ENCODE measurements around the gene ANO6. TPM values are rescaled to one million over a fixed set of nuclear protein-coding genes. Genes with fewer than 3 reads are reported as not detected.

Gene ANO6
- total RNA-seq, 1 experiment from 2014 or later = 18.1 TPM

DNA sequence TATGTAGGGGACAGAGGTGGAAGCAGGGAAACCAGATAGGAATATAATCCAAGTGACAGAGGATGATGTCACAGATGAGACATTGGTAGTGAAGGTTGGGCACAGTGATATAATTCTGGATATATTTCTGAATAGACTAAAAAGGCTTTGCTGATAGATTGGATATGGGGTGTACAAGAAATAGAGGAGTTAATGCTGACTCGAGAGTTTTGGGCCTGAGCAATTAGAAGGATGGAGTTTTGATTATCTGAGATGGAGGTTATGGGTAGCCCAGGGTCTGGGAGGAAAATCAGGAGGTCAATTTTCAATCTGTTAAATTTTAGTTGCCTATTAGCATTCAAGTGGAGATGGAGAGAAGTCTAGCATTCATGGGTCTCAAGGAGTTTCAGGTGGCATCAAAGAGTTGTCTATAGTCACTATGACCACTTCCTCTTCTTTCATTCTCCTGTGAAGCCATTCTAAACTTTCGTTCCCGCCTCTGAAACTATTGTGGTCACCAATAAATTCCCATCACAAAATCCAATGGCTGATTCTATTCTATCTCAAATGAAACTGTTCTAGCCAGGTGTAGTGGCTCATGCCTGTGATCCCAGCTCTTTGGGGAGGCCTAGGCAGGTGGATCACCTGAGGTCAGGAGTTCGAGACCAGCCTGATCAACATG, 10.6 kb upstream of the ANO6 start:
- H3F3A ChIP-seq (ENCODE audit: low read length, unreplicated experiment) = no peaks in the 10 kb centered on the region
- no peaks in the 10 kb centered on the region for H3K9me3 ChIP-seq (ENCODE audit: low read length)
- no peaks in the 10 kb centered on the region for H3K36me3 ChIP-seq (ENCODE audit: low read depth, low read length)
- H3K9me2 ChIP-seq (replicated peaks; ENCODE audit: low read length) = no peaks in the 10 kb centered on the region
- DNase-seq (no peak), ATAC-seq (no peak)
- H2AFZ ChIP-seq (ENCODE audit: low read length) = no peak overlapping the region
- H3K9ac ChIP-seq (ENCODE audit: low read length) = no peak overlapping the region
- H3K27ac ChIP-seq (ENCODE audit: low read length) = no peak overlapping the region
- no peak for TF ChIP-seq EZH2phosphoT487 (IDR thresholded peaks at IDR 0.05; ENCODE audit: borderline replicate concordance, low read length)
- no peak for TF ChIP-seq CTCF (conservative IDR thresholded peaks at IDR 0.05; ENCODE audit: low read depth, low read length)
- TF ChIP-seq EZH2 (IDR thresholded peaks at IDR 0.05; ENCODE audit: low read length, unreplicated experiment) = no peak
- ChIA-PET POLR2A (ENCODE audit: unreplicated experiment) (no interaction called here), CTCF (no interaction called here)
- H3K4me1 ChIP-seq (ENCODE audit: insufficient read depth, low read length) = 0 out of 2 replicates have a peak, but pooled peaks cover 4% of the 10 kb centered on the region
- no TSS peak for BruUV-seq (replicated peaks)
- H3K27me3 ChIP-seq (ENCODE audit: low read length) = no peaks in the 10 kb centered on the region
- intact Hi-C loops (cut with micrococcal nuclease) = no loop called here
- no peaks in the 10 kb centered on the region for H3K79me2 ChIP-seq (ENCODE audit: low read length)
- no peak overlapping the region for H3K4me2 ChIP-seq (ENCODE audit: low read length)
- no peak overlapping the region for H3K4me3 ChIP-seq (ENCODE audit: low read length)
- no peaks in the 10 kb centered on the region for H4K20me1 ChIP-seq (ENCODE audit: low read length)

GRCh38 chr12:45208604-45209487, 7.0 kb upstream of the ANO6 start:
- Histone ChIP-seq H3K4me3 (ENCODE audit: low read length) (no peak overlapping the region), H3K4me2 (ENCODE audit: low read length) (no peak overlapping the region), H3K27ac (ENCODE audit: low read length) (no peak overlapping the region), H3K27me3 (ENCODE audit: low read length) (no peaks in the 10 kb centered on the region), H3K4me1 (ENCODE audit: insufficient read depth, low read length) (0 out of 2 replicates have a peak, but pooled peaks cover 4% of the 10 kb centered on the region), H3K79me2 (ENCODE audit: low read length) (no peaks in the 10 kb centered on the region), H3K9me2 (replicated peaks; ENCODE audit: low read length) (no peaks in the 10 kb centered on the region), H3K36me3 (ENCODE audit: low read depth, low read length) (no peaks in the 10 kb centered on the region), H3K9me3 (ENCODE audit: low read length) (no peaks in the 10 kb centered on the region), H4K20me1 (ENCODE audit: low read length) (no peaks in the 10 kb centered on the region), H3K9ac (ENCODE audit: low read length) (no peak overlapping the region), H2AFZ (ENCODE audit: low read length) (no peak overlapping the region), H3F3A (ENCODE audit: low read length, unreplicated experiment) (no peaks in the 10 kb centered on the region)
- no TSS peak for BruUV-seq (replicated peaks)
- DNase-seq (peak; percentile 68), ATAC-seq (peak; percentile 75)
- TF ChIP-seq CTCF (conservative IDR thresholded peaks at IDR 0.05; ENCODE audit: low read depth, low read length) (no peak), EZH2 (IDR thresholded peaks at IDR 0.05; ENCODE audit: low read length, unreplicated experiment) (no peak), EZH2phosphoT487 (IDR thresholded peaks at IDR 0.05; ENCODE audit: borderline replicate concordance, low read length) (no peak)
- intact Hi-C loops (cut with micrococcal nuclease) = no loop called here
- ChIA-PET POLR2A (ENCODE audit: unreplicated experiment) (no interaction called here), CTCF (no interaction called here)

- Histone ChIP-seq H3K36me3 (ENCODE audit: low read depth, low read length) (no peaks in the 10 kb centered on the region), H3K4me3 (ENCODE audit: low read length) (no peak overlapping the region), H2AFZ (ENCODE audit: low read length) (no peak overlapping the region), H3K27me3 (ENCODE audit: low read length) (no peaks in the 10 kb centered on the region), H3K4me1 (ENCODE audit: insufficient read depth, low read length) (0 out of 2 replicates have a peak, but pooled peaks cover 11% of the 10 kb centered on the region), H3K9ac (ENCODE audit: low read length) (no peak overlapping the region), H3K79me2 (ENCODE audit: low read length) (peaks cover 8% of the 10 kb centered on the region; the same call in 1 of the 2 replicates), H3K27ac (ENCODE audit: low read length) (no peak overlapping the region), H4K20me1 (ENCODE audit: low read length) (no peaks in the 10 kb centered on the region), H3K4me2 (ENCODE audit: low read length) (no peak overlapping the region), H3F3A (ENCODE audit: low read length, unreplicated experiment) (no peaks in the 10 kb centered on the region), H3K9me3 (ENCODE audit: low read length) (no peaks in the 10 kb centered on the region), H3K9me2 (replicated peaks; ENCODE audit: low read length) (no peaks in the 10 kb centered on the region)
- intact Hi-C loops (cut with micrococcal nuclease) = no loop called here
- DNase-seq (no peak), ATAC-seq (no peak)
- ChIA-PET POLR2A (ENCODE audit: unreplicated experiment) (no interaction called here), CTCF (no interaction called here)
- BruUV-seq (replicated peaks) = no TSS peak
- no peak for TF ChIP-seq CTCF (conservative IDR thresholded peaks at IDR 0.05; ENCODE audit: low read depth, low read length)
- TF ChIP-seq EZH2 (IDR thresholded peaks at IDR 0.05; ENCODE audit: low read length, unreplicated experiment) = no peak
- TF ChIP-seq EZH2phosphoT487 (IDR thresholded peaks at IDR 0.05; ENCODE audit: borderline replicate concordance, low read length) = no peak
Observed at GRCh38 chr12:45209784-45210183, 6.1 kb upstream of the ANO6 start.

Measured in PC-3 (cell line).